HepG2 (cell line): ENCODE measurements around the gene GPATCH8. TPM values are rescaled to one million over a fixed set of nuclear protein-coding genes. Genes with fewer than 3 reads are reported as not detected.

Source experiments
- ATAC-seq: fragments of 200-7000 bp; cut with Tn5 transposase; 3 replicates; pipeline ENCODE4 v1.9.1; 2020; ENCODE audit warnings: mild to moderate bottlenecking, moderate library complexity
- BruUV-seq: library from RNA; stranded (reverse); fragments of 400-500 nt; replicated peaks from 2 replicates; lab custom pipeline; 2021; lab: Mats Ljungman, UMichigan
- CTCF ChIA-PET: fragments of 300-600 bp; formaldehyde crosslinking; extraction: SDS; loops from one replicate; lab custom pipeline; 2021; ENCODE audit warnings: low total read pairs, inconsistent platforms, low intra/inter-chr PET ratio; lab: Yijun Ruan, JAX
- POLR2A ChIA-PET: fragments of 350-600 bp; sonication (Branson Sonifier 250); formaldehyde crosslinking; loops from one replicate; lab custom pipeline; 2020; ENCODE audit warnings: antibody characterized with exemption, inconsistent platforms; lab: Yijun Ruan, JAX
- DNase-seq: peaks from one replicate; pipeline ENCODE4 v3.0.0-alpha.2; 2015; ENCODE audit warnings: low spot score
- FAIRE-seq: peaks from 3 replicates; lab custom pipeline; 2011; peaks lifted over from hg19 to GRCh38; lab: Jason Lieb, UNC
- H2AFZ ChIP-seq: one replicate; pipeline ENCODE4 v1.6.1; 2011; ENCODE audit warnings: low read length, inconsistent platforms
- H3K27ac ChIP-seq: fragments of 300-600 bp; 3 replicates; pipeline ENCODE4 v1.8.0; 2011; ENCODE audit warnings: mixed run types, mild to moderate bottlenecking, mixed read lengths, low read length, inconsistent platforms; ENCODE audit not compliant: insufficient read depth; ENCODE audit errors: extremely low read length
- H3K27me3 ChIP-seq, 2 experiments: fragments of 200-600 bp in 1 of 2; 2 replicates in 1 of 2; 3 replicates in 1 of 2; pipeline versions ENCODE4 v1.6.0 to v1.8.0; 2011; ENCODE audit warnings: low read length in 2 of 2, mild to moderate bottlenecking in 2 of 2, moderate library complexity in 2 of 2, inconsistent platforms in 1 of 2; ENCODE audit not compliant: insufficient read depth in 2 of 2, control insufficient read depth in 1 of 2
- H3K36me3 ChIP-seq, 2 experiments: fragments of 200-600 bp in 1 of 2; replicated peaks in 1 of 2; 2 replicates in 1 of 2; 3 replicates in 1 of 2; pipeline versions ENCODE4 v1.5.1 to v1.8.0; 2011; ENCODE audit warnings: low read length in 2 of 2, inconsistent platforms in 1 of 2; ENCODE audit not compliant: insufficient read depth in 2 of 2, control insufficient read depth in 1 of 2
- H3K4me1 ChIP-seq: 2 replicates; pipeline ENCODE4 v1.5.1; 2012; ENCODE audit warnings: low read length, inconsistent platforms; ENCODE audit not compliant: insufficient read depth
- H3K4me2 ChIP-seq: 2 replicates; pipeline ENCODE4 v1.6.0; 2011; ENCODE audit warnings: low read depth, low read length, inconsistent platforms
- H3K4me3 ChIP-seq, 3 experiments: fragments of 200-600 bp in 1 of 3; sonication (generic), shearing (Covaris generic) in 1 of 3; replicated peaks in 1 of 3; 2 replicates each; pipeline ENCODE4 v1.5.1; 2011 to 2016; ENCODE audit warnings: low read length in 3 of 3, inconsistent platforms in 2 of 3, low read depth in 2 of 3, mild to moderate bottlenecking in 2 of 3, control low read depth in 1 of 3, mixed read lengths in 1 of 3; ENCODE audit not compliant: insufficient read depth in 1 of 3
- H3K79me2 ChIP-seq: one replicate; pipeline ENCODE4 v1.6.1; 2011; ENCODE audit warnings: low read length, inconsistent platforms; ENCODE audit not compliant: insufficient read depth
- H3K9ac ChIP-seq: 2 replicates; pipeline ENCODE4 v1.6.0; 2011; ENCODE audit warnings: mild to moderate bottlenecking, low read depth, low read length, inconsistent platforms; ENCODE audit not compliant: insufficient read depth
- H3K9me3 ChIP-seq: 2 replicates; pipeline ENCODE4 v1.5.1; 2012; ENCODE audit warnings: mild to moderate bottlenecking, low read length
- H4K20me1 ChIP-seq: 2 replicates; pipeline ENCODE4 v1.6.0; 2011; ENCODE audit warnings: inconsistent platforms, mild to moderate bottlenecking, low read length, moderate library complexity; ENCODE audit not compliant: insufficient read depth
- CENPX ChIP-seq: sonication (generic); formaldehyde crosslinking; IDR thresholded peaks from 2 replicates; pipeline ENCODE4 v1.9.0; 2021; ENCODE audit warnings: mild to moderate bottlenecking, missing genetic modification reagents, moderate library complexity
- HIC2 ChIP-seq: sonication (generic); formaldehyde crosslinking; IDR thresholded peaks from 2 replicates; pipeline ENCODE4 v1.9.0; 2022; ENCODE audit warnings: low read depth, missing genetic modification reagents
- MNT ChIP-seq: fragments of 450-650 bp; IDR thresholded peaks from 2 replicates; pipeline ENCODE4 v1.6.1; 2016
- SP1 ChIP-seq, 2 experiments: fragments of 450-650 bp in 1 of 2; sonication (generic) in 1 of 2; formaldehyde crosslinking in 1 of 2; IDR thresholded peaks; 2 replicates each; pipeline versions ENCODE4 v1.4.0 to v1.6.1; 2016 to 2020; ENCODE audit warnings: missing genetic modification reagents in 1 of 2
- TEAD2 ChIP-seq: sonication (generic); formaldehyde crosslinking; IDR thresholded peaks from 2 replicates; pipeline ENCODE4 v1.9.0; 2021; ENCODE audit warnings: missing genetic modification reagents
- THAP9 ChIP-seq: sonication (generic); formaldehyde crosslinking; IDR thresholded peaks from 2 replicates; pipeline ENCODE4; 2020; ENCODE audit warnings: missing genetic modification reagents, mild to moderate bottlenecking, borderline replicate concordance
- ZBTB42 ChIP-seq: sonication (generic); formaldehyde crosslinking; IDR thresholded peaks from 2 replicates; pipeline ENCODE4 v1.5.0; 2020; ENCODE audit warnings: mild to moderate bottlenecking, missing genetic modification reagents
- ZFP82 ChIP-seq: sonication (generic); formaldehyde crosslinking; IDR thresholded peaks from 2 replicates; pipeline ENCODE4 v1.5.1; 2020; ENCODE audit warnings: mild to moderate bottlenecking, missing genetic modification reagents, borderline replicate concordance
- ZNF83 ChIP-seq: sonication (generic); formaldehyde crosslinking; IDR thresholded peaks from 2 replicates; pipeline ENCODE4 v1.4.0; 2020; ENCODE audit warnings: missing genetic modification reagents, mild to moderate bottlenecking, borderline replicate concordance
- WGBS: methylation state at CpG from one replicate; pipeline ENCODE4 v1.1.6; 2017; ENCODE audit warnings: low lambda C conversion rate; 5-methylcytosine and 5-hydroxymethylcytosine counted together
- in situ Hi-C: cut with HindIII; loops from 2 replicates; pipeline ENCODE4 v1.10.0; 2017; ENCODE audit warnings: low pct_unique_long_range_greater_than_20kb; ENCODE audit not compliant: extremely low pct_ligation_motif_present
- intact Hi-C: fragments of 100-400 bp; cut with micrococcal nuclease; formaldehyde crosslinking; loops from one replicate; pipeline ENCODE4 v1.10.0; 2022; ENCODE audit not compliant: unreplicated experiment
- polyA plus RNA-seq, 8 experiments: library from polyadenylated mRNA; depleted of rRNA in 3 of 8; stranded (reverse) in 7 of 8; unstranded in 1 of 8; fragments of >200 nt; fragmentation: Illumina TruSeq in 4 of 8; extraction: Trizol in 4 of 8; gene quantifications; 2 replicates each; pipeline versions ENCODE4 v1.2.1 to v1.2.3, GENCODE V29; 2011 to 2016; ENCODE audit warnings: low read depth in 4 of 8, missing spikeins in 1 of 8, mixed read lengths in 1 of 8; ENCODE audit not compliant: insufficient read depth in 1 of 8
- total RNA-seq, 5 experiments: library from RNA; depleted of rRNA; stranded (reverse); fragments of >200 nt; fragmentation: Illumina TruSeq; extraction: Trizol; gene quantifications; 2 replicates each; pipeline ENCODE4 v1.2.3, GENCODE V29; 2016; ENCODE audit warnings: low read depth in 1 of 5
- TF ChIP-seq, protein P1 (sequence below): sonication (generic); formaldehyde crosslinking; IDR thresholded peaks from 2 replicates; pipeline ENCODE4 v1.4.0; 2020; ENCODE audit warnings: missing genetic modification reagents, borderline replicate concordance
- TF ChIP-seq, protein P2 (sequence below): sonication (generic); formaldehyde crosslinking; IDR thresholded peaks from 2 replicates; pipeline ENCODE4 v1.4.0; 2020; ENCODE audit warnings: missing genetic modification reagents

The GPATCH8 gene
- total and polyA plus RNA-seq, 2 of the 13 experiments (the other 11 are each of a cell fraction or from before 2014, with no cell fraction given): 20.7 to 21.5 TPM

GRCh38 chr17:44374306-44375195, 128.7 kb downstream of the GPATCH8 start:
- ChIA-PET POLR2A (interaction anchor here (1.5 to 2.8 kb wide), 3 partner anchors 10 to 129 kb away, joined by 5 to 12 read pairs (median 7); partner anchors contain the start of gene GPATCH8), CTCF (interaction anchor here (1.3 kb wide), 1 partner anchor 8 kb away, joined by 3 read pairs; no protein-coding TSS in a partner anchor)
- TF ChIP-seq SP1 (IDR thresholded peaks at IDR 0.05) (no peak), SP1 (CRISPR knock-in tag; IDR thresholded peaks at IDR 0.05) (peak; percentile 30), TEAD2 (CRISPR knock-in tag) (no peak), CENPX (CRISPR knock-in tag) (no peak), ZFP82 (CRISPR knock-in tag) (peak; percentile 56; the same call in 1 of the 2 replicates), ZNF83 (CRISPR knock-in tag) (0 out of 2 replicates have a peak, but pooled peaks have one; percentile 12), ZBTB42 (CRISPR knock-in tag) (no peak), THAP9 (CRISPR knock-in tag) (peak; percentile 54; the same call in 1 of the 2 replicates), MNT (peak; percentile 7; the same call in 1 of the 2 replicates), HIC2 (CRISPR knock-in tag) (peak; percentile 46; the same call in 1 of the 2 replicates)
- TF ChIP-seq, protein P1, sequence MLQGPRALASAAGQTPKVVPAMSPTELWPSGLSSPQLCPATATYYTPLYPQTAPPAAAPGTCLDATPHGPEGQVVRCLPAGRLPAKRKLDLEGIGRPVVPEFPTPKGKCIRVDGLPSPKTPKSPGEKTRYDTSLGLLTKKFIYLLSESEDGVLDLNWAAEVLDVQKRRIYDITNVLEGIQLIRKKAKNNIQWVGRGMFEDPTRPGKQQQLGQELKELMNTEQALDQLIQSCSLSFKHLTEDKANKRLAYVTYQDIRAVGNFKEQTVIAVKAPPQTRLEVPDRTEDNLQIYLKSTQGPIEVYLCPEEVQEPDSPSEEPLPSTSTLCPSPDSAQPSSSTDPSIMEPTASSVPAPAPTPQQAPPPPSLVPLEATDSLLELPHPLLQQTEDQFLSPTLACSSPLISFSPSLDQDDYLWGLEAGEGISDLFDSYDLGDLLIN (CRISPR knock-in tag): no peak
- TF ChIP-seq, protein P2, sequence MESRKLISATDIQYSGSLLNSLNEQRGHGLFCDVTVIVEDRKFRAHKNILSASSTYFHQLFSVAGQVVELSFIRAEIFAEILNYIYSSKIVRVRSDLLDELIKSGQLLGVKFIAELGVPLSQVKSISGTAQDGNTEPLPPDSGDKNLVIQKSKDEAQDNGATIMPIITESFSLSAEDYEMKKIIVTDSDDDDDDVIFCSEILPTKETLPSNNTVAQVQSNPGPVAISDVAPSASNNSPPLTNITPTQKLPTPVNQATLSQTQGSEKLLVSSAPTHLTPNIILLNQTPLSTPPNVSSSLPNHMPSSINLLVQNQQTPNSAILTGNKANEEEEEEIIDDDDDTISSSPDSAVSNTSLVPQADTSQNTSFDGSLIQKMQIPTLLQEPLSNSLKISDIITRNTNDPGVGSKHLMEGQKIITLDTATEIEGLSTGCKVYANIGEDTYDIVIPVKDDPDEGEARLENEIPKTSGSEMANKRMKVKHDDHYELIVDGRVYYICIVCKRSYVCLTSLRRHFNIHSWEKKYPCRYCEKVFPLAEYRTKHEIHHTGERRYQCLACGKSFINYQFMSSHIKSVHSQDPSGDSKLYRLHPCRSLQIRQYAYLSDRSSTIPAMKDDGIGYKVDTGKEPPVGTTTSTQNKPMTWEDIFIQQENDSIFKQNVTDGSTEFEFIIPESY (CRISPR knock-in tag): no peak

More at GRCh38 chr17:44374306-44375195, 128.7 kb downstream of the GPATCH8 start:
- peak overlapping the region; percentile 27; the same call in 1 of the 2 replicates for H3K9ac ChIP-seq
- in situ Hi-C loops: no loop called here
- no peaks in the 10 kb centered on the region for H3K9me3 ChIP-seq
- peak overlapping the region; percentile 77 for H3K4me2 ChIP-seq
- DNase-seq (peak; percentile 87), FAIRE-seq (no peak), ATAC-seq (peak; percentile 74)
- H2AFZ ChIP-seq: no peak overlapping the region
- peaks cover 66% of the 10 kb centered on the region for H3K4me1 ChIP-seq
- no peaks in the 10 kb centered on the region for H3K79me2 ChIP-seq
- no TSS peak for BruUV-seq
- no peak overlapping the region for H3K27ac ChIP-seq
- H3K36me3 ChIP-seq: no peaks in the 10 kb centered on the region
- peak overlapping the region; percentile 14 to 55 (median 27); a peak in 5 of 6 replicates for H3K4me3 ChIP-seq
- WGBS: 15% methylated on average over 24 of the region's 31 CpGs
- peaks cover 0 to 12% of the 10 kb centered on the region in 2 experiments; a peak in 2 of 5 replicates for H3K27me3 ChIP-seq
- no peaks in the 10 kb centered on the region; the same call in 1 of the 2 replicates for H4K20me1 ChIP-seq
- intact Hi-C loops: no loop called here
